WTC11 (cell line): ENCODE data around the gene LGI4. TPM values are rescaled to one million over a fixed set of nuclear protein-coding genes. Genes with fewer than 3 reads are reported as not detected.

Experiments used
- ATAC-seq: fragments of 200-7000 bp; cut with Tn5 transposase; 2 replicates; pipeline ENCODE4 v1.10.0; 2021; ENCODE audit warnings: mild to moderate bottlenecking, moderate library complexity
- CTCF ChIA-PET: fragments of 300-600 bp; sonication (Branson Sonifier 250); formaldehyde crosslinking; loops from one replicate; lab custom pipeline; 2021; ENCODE audit warnings: antibody characterized with exemption; lab: Charles Lee
- POLR2A ChIA-PET: fragments of 350-600 bp; sonication (Branson Sonifier 250); formaldehyde crosslinking; loops from one replicate; lab custom pipeline; 2021; ENCODE audit warnings: antibody characterized with exemption; lab: Charles Lee
- DNase-seq: peaks from one replicate; pipeline ENCODE4 v3.0.0; 2021; ENCODE audit warnings: low spot score
- H3K27ac Mint-ChIP-seq: 2 replicates; pipeline ENCODE4 v1.8.0; 2021; ENCODE audit warnings: mixed read lengths
- H3K27me3 Mint-ChIP-seq: 2 replicates; pipeline ENCODE4 v1.8.0; 2021; ENCODE audit warnings: low read depth, mild to moderate bottlenecking, moderate library complexity, mixed read lengths
- H3K36me3 Mint-ChIP-seq: 2 replicates; pipeline ENCODE4 v1.8.0; 2021; ENCODE audit warnings: mixed read lengths
- H3K4me1 Mint-ChIP-seq: 2 replicates; pipeline ENCODE4 v1.8.0; 2022; ENCODE audit warnings: mixed read lengths
- H3K4me3 Mint-ChIP-seq: 2 replicates; pipeline ENCODE4 v1.8.0; 2021; ENCODE audit warnings: mild to moderate bottlenecking, moderate library complexity, mixed read lengths
- H3K9me3 Mint-ChIP-seq: 2 replicates; pipeline ENCODE4 v1.8.0; 2021; ENCODE audit warnings: mixed read lengths
- ESRRA ChIP-seq: sonication (generic); formaldehyde crosslinking; IDR thresholded peaks from 2 replicates; pipeline ENCODE4 v1.8.1; 2022; ENCODE audit warnings: mild to moderate bottlenecking, missing genetic modification reagents, borderline replicate concordance
- FOXP4 ChIP-seq: sonication (generic); formaldehyde crosslinking; IDR thresholded peaks from 2 replicates; pipeline ENCODE4 v1.8.0; 2022; ENCODE audit warnings: mild to moderate bottlenecking, missing genetic modification reagents
- HMGA2 ChIP-seq: fragments of 250-450 bp; sonication (Bioruptor Pico); IDR thresholded peaks from 2 replicates; pipeline ENCODE4 v1.4.0; 2021; ENCODE audit warnings: mild to moderate bottlenecking, moderate library complexity
- HMGXB4 ChIP-seq: sonication (generic); formaldehyde crosslinking; IDR thresholded peaks from 2 replicates; pipeline ENCODE4 v1.8.1; 2023; ENCODE audit warnings: mild to moderate bottlenecking, moderate library complexity, missing genetic modification reagents
- IRF1 ChIP-seq: sonication (generic); formaldehyde crosslinking; IDR thresholded peaks from 2 replicates; pipeline ENCODE4 v1.8.0; 2023; ENCODE audit warnings: missing genetic modification reagents
- MXD4 ChIP-seq: fragments of 250-450 bp; sonication (Bioruptor Pico); IDR thresholded peaks from 2 replicates; pipeline ENCODE4 v1.8.0; 2021; ENCODE audit warnings: mild to moderate bottlenecking, moderate library complexity, borderline replicate concordance
- NFYB ChIP-seq: sonication (generic); formaldehyde crosslinking; conservative IDR thresholded peaks from 2 replicates; pipeline ENCODE4 v1.8.0; 2022; ENCODE audit warnings: low read depth, missing genetic modification reagents
- OVOL2 ChIP-seq: fragments of 250-450 bp; sonication (Bioruptor Pico); IDR thresholded peaks from 2 replicates; pipeline ENCODE4 v1.9.0; 2021; ENCODE audit warnings: mild to moderate bottlenecking, borderline replicate concordance
- PRRX2 ChIP-seq: fragments of 250-450 bp; sonication (Bioruptor Pico); IDR thresholded peaks from 2 replicates; pipeline ENCODE4 v1.8.0; 2021; ENCODE audit warnings: mild to moderate bottlenecking
- RELA ChIP-seq: sonication (generic); formaldehyde crosslinking; IDR thresholded peaks from 2 replicates; pipeline ENCODE4 v1.8.1; 2022; ENCODE audit warnings: missing genetic modification reagents, mild to moderate bottlenecking, borderline replicate concordance
- SOX15 ChIP-seq: fragments of 250-450 bp; sonication (Bioruptor Pico); IDR thresholded peaks from 2 replicates; pipeline ENCODE4 v1.9.0; 2021; ENCODE audit warnings: mild to moderate bottlenecking
- TEAD4 ChIP-seq: sonication (generic); formaldehyde crosslinking; IDR thresholded peaks from 2 replicates; pipeline ENCODE4 v1.8.0; 2022; ENCODE audit warnings: mild to moderate bottlenecking, missing genetic modification reagents
- ZMAT4 ChIP-seq: fragments of 250-450 bp; sonication (Bioruptor Pico); IDR thresholded peaks from 2 replicates; pipeline ENCODE4 v1.9.0; 2021; ENCODE audit warnings: mild to moderate bottlenecking
- ZNF121 ChIP-seq: sonication (generic); formaldehyde crosslinking; IDR thresholded peaks from 2 replicates; pipeline ENCODE4 v1.8.0; 2023; ENCODE audit warnings: missing genetic modification reagents
- ZNF138 ChIP-seq: sonication (generic); formaldehyde crosslinking; conservative IDR thresholded peaks from 2 replicates; pipeline ENCODE4 v1.8.1; 2022; ENCODE audit warnings: mild to moderate bottlenecking, moderate library complexity, missing genetic modification reagents
- ZNF232 ChIP-seq: sonication (generic); formaldehyde crosslinking; IDR thresholded peaks from 2 replicates; pipeline ENCODE4 v1.8.0; 2022; ENCODE audit warnings: mild to moderate bottlenecking, missing genetic modification reagents
- ZNF317 ChIP-seq: sonication (generic); formaldehyde crosslinking; IDR thresholded peaks from 2 replicates; pipeline ENCODE4 v1.8.1; 2023; ENCODE audit warnings: low read depth, mild to moderate bottlenecking, moderate library complexity, missing genetic modification reagents, borderline replicate concordance
- ZNF423 ChIP-seq: fragments of 250-450 bp; sonication (Bioruptor Pico); IDR thresholded peaks from 2 replicates; pipeline ENCODE4 v2.1.2; 2022; ENCODE audit warnings: mild to moderate bottlenecking, moderate library complexity
- ZNF512 ChIP-seq: sonication (generic); formaldehyde crosslinking; IDR thresholded peaks from 2 replicates; pipeline ENCODE4 v1.8.1; 2022; ENCODE audit warnings: missing genetic modification reagents, borderline replicate concordance
- ZNF532 ChIP-seq: fragments of 250-450 bp; sonication (Bioruptor Pico); IDR thresholded peaks from 2 replicates; pipeline ENCODE4 v1.9.0; 2021; ENCODE audit warnings: mild to moderate bottlenecking, borderline replicate concordance
- ZSCAN18 ChIP-seq: fragments of 250-450 bp; sonication (Bioruptor Pico); IDR thresholded peaks from 2 replicates; pipeline ENCODE4 v2.1.2; 2022; ENCODE audit warnings: mild to moderate bottlenecking, moderate library complexity
- total RNA-seq: library from RNA; stranded (reverse); gene quantifications from 3 replicates; pipeline ENCODE4 v1.2.3, GENCODE V29; 2021

The LGI4 gene
- total RNA-seq, 1 experiment from 2014 or later, result 14.2 TPM

DNA sequence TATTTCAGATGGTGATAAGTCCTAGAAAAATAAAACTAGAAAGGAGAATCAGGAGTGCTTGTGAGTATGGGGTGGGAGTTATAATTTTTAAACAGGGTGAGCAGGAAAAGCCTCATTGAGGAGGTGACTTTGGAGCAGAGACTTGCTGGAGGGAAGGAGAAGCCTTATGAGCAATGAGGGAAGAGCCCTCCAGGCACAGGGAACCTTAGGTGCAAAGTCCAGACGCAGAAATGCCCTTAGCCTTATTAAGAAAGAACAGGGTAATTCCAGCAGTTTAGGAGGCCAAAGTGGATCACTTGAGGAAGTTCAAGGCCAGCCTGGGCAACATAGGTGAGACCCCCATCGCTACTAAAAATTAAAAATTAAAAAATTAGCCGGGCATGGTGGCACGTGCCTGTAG lies 40.2 kb downstream of the LGI4 start:
- CTCF ChIA-PET, result no interaction called here
- Mint-ChIP-seq H3K27ac (no peak overlapping the region), H3K4me1 (peaks cover 21% of the 10 kb centered on the region), H3K4me3 (no peak overlapping the region), H3K9me3 (no peaks in the 10 kb centered on the region), H3K36me3 (no peaks in the 10 kb centered on the region), H3K27me3 (no peaks in the 10 kb centered on the region)
- TF ChIP-seq MXD4 (CRISPR knock-in tag) (no peak), HMGA2 (CRISPR knock-in tag) (no peak), ZNF138 (no peak), ZNF512 (CRISPR knock-in tag) (no peak), ZMAT4 (CRISPR knock-in tag) (no peak), FOXP4 (no peak), ESRRA (CRISPR knock-in tag) (no peak)
- ATAC-seq, result no peak
- POLR2A ChIA-PET, result no interaction called here
- DNase-seq, result no peak

DNA sequence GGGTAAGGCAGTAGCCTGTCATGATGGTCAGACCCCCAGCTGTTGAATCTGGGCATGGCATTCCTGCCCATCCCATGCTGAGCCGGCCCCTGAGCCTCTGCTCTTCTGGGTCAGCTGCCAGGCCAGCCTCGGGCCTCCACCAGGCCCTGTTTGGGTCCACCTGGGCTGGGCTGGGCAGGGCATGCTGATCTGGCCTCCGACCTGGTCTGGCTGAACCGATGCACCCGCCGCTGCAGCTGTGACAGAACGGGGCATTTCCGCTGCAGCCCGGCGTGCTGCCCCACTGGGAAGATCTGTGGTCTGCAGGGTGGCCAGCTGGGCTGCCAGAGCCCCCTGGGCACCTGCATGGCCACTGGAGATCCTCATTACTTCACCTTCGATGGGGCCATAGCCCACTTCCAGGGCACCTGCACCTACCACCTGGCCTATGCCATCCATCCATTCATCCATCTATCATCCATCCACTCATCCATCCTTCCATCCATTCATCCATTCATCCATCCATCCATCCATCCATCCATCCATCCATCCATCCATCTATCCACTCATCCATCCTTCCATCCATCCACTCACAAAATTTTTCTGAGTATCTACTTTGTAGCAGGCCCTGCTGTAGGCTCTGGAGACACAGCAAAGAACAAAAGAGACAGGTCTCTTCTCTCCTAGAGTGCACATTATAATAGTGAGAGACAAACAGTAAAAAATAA lies 40.8 kb downstream of the LGI4 start:
- Mint-ChIP-seq H3K27ac (no peak overlapping the region), H3K4me1 (peaks cover 21% of the 10 kb centered on the region), H3K27me3 (no peaks in the 10 kb centered on the region), H3K36me3 (no peaks in the 10 kb centered on the region), H3K4me3 (no peak overlapping the region), H3K9me3 (no peaks in the 10 kb centered on the region)
- ChIA-PET POLR2A (no interaction called here), CTCF (interaction anchor here (0.6 to 1.9 kb wide), 2 partner anchors 41 to 47 kb away, joined by 3 to 6 read pairs; partner anchors contain the start of gene LGI4)
- ATAC-seq (no peak), DNase-seq (no peak)
- TF ChIP-seq OVOL2 (CRISPR knock-in tag) (no peak), ESRRA (CRISPR knock-in tag) (no peak), PRRX2 (CRISPR knock-in tag) (no peak), HMGA2 (CRISPR knock-in tag) (no peak), HMGXB4 (CRISPR knock-in tag) (no peak), TEAD4 (CRISPR knock-in tag) (no peak), ZNF317 (CRISPR knock-in tag) (no peak), ZNF532 (CRISPR knock-in tag) (no peak), ZNF121 (CRISPR knock-in tag) (no peak), IRF1 (CRISPR knock-in tag) (no peak), ZNF232 (no peak), RELA (CRISPR knock-in tag) (no peak), ZSCAN18 (no peak), ZNF423 (CRISPR knock-in tag) (no peak), NFYB (CRISPR knock-in tag) (no peak), SOX15 (no peak)
